Islet precursor cell (in vitro differentiated cells): Measurements from ENCODE around the gene REN.

ENCODE experiments used
- DNase-seq: peaks from one replicate; pipeline ENCODE4 v3.0.0-alpha.2; 2018

The REN gene

GRCh38 chr1:204130981-204131892 is 34.9 kb downstream of the REN start:
- no peak for DNase-seq

GRCh38 chr1:204130178-204130577 is 36.0 kb downstream of the REN start:
- DNase-seq = no peak

GRCh38 chr1:204128964-204129896 is 36.9 kb downstream of the REN start:
- DNase-seq = peak; percentile 86

GRCh38 chr1:204128464-204128963 is 37.6 kb downstream of the REN start:
- DNase-seq = no peak

GRCh38 chr1:204127597-204128242 is 38.4 kb downstream of the REN start:
- DNase-seq = peak; percentile 86

- DNase-seq = no peak
Measured at GRCh38 chr1:204126956-204127355, 39.2 kb downstream of the REN start.

- DNase-seq = no peak
Measured at GRCh38 chr1:204126386-204126785, 39.8 kb downstream of the REN start.

GRCh38 chr1:204125759-204126351 is 40.3 kb downstream of the REN start:
- no peak for DNase-seq

GRCh38 chr1:204124639-204125038 is 41.5 kb downstream of the REN start:
- no peak for DNase-seq

- DNase-seq = peak; percentile 71
Measured at GRCh38 chr1:204123376-204123775, 42.8 kb downstream of the REN start.

GRCh38 chr1:204121840-204122555 is 44.1 kb downstream of the REN start:
- no peak for DNase-seq

GRCh38 chr1:204116539-204116938 is 49.6 kb downstream of the REN start:
- DNase-seq = no peak

- no peak for DNase-seq
Measured at GRCh38 chr1:204115116-204115515, 51.0 kb downstream of the REN start.

GRCh38 chr1:204114606-204115005 is 51.5 kb downstream of the REN start:
- no peak for DNase-seq

GRCh38 chr1:204113896-204114295 is 52.2 kb downstream of the REN start:
- DNase-seq = no peak

GRCh38 chr1:204112876-204113730 is 53.0 kb downstream of the REN start:
- no peak for DNase-seq

GRCh38 chr1:204110894-204111633 is 55.1 kb downstream of the REN start:
- DNase-seq = no peak

GRCh38 chr1:204108312-204109141 is 57.6 kb downstream of the REN start:
- no peak for DNase-seq

- no peak for DNase-seq
Measured at GRCh38 chr1:204107892-204108291, 58.2 kb downstream of the REN start.
